HG03103 (cell line): Measurements from ENCODE around the gene EGFL8.

ENCODE experiments used
- ATAC-seq: cut with Tn5 transposase; IDR thresholded peaks from one replicate; pipeline ENCODE4 v1.9.1; 2021; ENCODE audit warnings: low read depth; ENCODE audit not compliant: unreplicated experiment

Gene EGFL8

DNA sequence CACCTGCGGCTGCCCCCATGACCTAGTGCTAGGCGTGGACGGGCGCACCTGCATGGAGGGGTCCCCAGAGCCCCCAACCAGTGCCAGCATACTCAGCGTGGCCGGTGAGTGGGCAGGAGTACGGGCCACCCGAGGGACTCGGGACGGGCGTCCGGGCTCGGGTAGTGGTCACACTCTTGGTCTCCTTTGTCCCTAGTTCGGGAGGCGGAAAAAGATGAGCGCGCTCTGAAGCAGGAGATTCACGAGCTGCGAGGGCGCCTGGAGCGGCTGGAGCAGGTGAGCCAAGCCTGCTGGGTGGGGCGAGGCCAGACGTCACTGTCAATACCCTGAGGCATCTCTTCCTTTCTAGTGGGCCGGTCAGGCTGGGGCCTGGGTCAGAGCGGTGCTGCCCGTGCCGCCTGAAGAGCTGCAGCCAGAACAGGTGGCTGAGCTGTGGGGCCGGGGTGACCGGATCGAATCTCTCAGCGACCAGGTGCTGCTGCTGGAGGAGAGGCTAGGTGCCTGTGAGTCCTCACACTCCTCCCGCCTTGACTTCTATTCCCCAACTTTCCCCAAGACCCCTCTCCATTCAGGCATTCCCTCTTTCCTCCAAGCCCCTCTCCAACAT lies 2.9 kb downstream of the EGFL8 start:
- no peak for ATAC-seq

DNA sequence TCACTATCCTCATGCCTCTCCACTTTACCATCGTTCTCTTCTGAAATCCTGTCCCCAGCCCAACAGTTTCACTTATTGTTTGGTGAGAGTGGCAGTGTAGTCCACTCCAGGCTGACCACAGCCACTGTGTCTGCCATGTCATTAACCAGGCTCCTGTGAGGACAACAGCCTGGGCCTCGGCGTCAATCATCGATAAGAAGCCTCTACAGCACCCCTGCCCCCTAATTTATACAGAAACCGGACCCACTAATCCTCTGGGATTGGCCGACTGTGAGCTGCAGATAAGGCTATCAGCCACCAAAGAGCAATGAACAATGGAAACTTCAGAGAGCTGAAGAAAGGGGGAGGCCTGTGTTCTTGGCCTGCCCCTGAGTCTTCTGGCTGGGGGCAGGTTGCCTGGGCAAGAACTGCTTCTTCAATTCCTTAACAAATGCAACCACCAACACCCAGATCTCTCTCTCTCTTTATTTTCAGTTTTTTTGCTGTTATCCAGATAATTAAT lies 3.4 kb downstream of the EGFL8 start:
- no peak for ATAC-seq

DNA sequence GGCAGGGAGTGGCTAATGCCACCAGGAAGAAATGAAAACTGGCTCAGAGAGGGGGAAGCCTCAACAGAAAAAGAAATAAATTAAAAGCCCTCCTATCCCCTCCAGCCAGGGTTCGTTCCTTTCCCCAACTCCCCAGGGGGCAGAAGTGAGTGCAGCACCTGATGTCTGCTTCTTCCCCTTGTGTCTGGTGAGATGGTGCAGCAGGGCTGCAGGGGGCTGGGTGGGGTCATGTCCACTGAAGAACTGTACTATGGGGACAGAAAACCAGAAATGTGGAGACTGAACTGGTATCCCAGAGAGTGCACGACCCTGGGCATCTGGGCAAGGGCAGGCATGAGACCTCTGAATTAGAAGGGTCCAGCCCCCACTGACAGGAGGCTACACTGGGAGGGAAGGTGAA lies 4.0 kb downstream of the EGFL8 start:
- ATAC-seq, result no peak

DNA sequence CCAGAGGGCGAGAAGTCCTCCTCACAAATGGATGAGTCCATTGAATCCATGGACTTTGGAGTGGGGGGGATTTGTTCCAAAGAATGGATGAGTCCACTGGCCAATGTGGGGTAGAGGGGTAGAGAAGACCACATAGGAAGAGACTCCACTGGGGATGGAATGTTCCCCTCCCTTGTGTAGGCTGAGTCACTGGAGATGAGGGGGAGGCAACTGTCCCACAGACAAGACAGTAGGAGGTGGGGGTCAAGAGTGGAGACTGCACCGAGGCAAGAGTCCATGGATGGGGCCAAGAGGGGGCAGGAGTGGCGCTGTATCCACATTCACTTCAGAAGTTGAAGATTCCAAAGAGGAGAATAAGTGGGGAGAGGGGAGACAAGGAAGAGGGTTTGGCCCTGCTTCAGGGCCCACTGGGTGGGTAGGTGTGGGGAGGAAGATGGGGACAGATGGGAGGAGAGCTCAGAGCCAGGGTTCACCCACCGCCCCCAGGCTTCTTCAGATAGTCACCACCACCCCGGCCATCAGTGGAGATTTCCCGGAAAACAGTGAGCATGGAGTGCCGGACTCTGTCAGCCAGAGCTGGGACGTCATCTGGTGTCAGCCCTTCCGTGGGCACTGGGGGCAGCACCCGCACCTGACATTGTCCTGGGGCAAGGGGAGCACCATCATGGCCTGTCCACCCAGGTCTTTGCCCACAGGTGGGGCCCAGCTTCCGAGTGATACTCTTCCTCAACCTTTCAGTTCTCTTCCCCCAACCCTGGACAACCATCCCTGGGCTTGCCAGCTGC lies 4.6 kb downstream of the EGFL8 start:
- ATAC-seq, result no peak

DNA sequence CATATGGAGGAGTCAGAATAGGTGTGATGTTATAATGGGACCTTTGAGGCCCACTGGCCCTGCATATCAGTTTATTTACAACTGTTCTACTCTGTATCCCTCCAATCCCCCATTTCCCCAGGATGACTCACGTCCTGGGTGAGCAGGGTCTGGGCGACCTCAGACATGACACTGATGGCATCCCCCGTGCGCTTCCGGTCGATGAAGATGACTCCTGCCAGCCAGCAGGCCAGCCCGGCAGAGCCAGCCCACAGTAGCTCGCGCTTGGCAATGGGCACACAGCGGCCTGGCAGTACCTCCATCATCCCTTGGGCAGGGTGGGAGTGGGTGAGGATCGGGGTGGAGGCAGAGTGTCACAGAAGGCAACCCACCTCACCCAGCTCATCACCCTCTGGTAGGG lies 5.9 kb downstream of the EGFL8 start:
- ATAC-seq, result no peak

DNA sequence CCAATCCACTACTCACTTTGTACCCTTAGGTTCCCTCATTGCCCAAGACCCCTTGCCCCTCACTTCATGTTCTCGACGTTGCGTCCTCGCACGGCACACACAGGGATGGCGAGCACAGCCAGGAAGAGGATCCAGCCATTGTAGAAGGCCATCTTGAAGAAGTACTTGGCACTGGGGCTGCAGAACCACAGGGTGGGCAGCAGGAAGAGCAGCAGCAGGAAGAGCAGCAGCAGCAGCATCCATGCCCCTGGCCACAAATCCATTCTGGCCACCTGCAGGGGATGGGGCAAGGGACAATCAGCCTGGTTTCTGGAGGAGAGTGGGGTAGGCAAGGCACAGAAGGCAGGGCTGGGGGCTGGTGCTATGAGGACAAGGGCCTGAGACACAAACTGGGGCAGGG lies 6.8 kb downstream of the EGFL8 start:
- no peak for ATAC-seq

DNA sequence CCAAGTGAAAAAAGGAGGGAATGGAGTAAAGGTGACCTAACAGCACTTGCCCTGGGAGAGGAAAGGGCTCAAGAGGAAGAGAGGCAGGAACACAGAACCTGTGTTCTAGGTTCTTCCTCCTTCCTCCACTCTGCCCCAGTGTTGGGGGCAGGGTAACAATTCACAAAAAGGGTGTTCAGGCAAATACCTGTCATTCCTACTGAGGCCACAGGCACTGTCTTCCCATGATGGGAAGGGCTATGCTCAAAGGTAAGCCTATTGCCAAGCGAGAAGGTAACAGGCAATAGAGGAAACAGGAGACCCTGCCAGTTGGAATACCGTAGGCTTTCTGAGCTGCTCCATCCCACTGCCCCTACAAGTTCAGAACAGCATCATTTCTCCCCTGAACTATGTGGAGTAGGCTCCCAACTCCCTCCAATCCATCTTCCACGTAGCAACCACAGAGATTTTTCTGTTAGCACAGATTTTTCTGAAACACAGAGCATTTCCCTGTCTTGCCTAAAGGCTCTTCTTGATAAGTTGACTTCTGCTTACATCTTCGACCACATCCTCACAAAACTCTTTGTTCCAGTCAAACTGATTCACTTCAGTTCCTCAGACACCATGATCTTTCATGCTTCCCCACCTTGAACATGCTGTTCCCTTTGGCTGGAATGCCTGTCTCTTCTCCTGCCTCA lies 8.8 kb downstream of the EGFL8 start:
- ATAC-seq, result no peak

DNA sequence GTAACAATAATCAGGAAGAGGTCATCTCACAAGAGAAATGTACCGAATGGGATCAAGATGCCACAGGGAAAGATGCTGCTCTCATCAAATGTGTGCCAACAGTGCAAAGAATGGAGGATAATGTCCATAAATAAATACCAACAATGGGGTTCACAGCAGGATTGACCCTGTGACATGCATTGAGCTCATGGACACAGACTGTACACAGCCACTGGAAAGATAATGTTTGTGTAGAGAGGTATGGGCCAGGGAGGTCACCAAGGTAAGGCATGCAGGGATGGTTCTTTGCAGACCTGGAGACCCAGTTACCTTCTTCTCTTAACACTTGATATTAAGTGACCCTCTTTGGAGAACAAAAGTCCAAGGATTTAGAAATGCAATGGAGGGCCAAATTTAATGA lies 10.0 kb downstream of the EGFL8 start:
- no peak for ATAC-seq

DNA sequence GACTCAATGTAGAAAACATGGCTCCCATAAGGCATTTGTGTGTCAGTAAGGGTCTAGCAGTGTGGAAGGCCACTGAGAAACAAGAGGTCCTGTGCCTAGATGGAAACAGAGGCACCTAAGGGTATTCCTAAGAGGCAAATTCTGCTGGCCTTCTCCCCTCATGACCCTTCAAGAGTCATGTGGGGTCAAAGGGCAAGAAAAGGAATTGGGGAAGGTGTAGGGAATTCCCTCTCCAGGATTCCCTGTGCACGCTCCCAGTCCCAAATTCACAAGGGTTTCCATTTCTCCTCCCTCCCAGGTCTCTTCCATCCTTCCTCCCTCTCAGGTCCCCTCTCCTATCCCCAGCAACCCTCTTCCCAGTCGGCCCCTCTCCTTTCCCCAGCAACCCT lies 10.9 kb downstream of the EGFL8 start:
- ATAC-seq, result no peak

DNA sequence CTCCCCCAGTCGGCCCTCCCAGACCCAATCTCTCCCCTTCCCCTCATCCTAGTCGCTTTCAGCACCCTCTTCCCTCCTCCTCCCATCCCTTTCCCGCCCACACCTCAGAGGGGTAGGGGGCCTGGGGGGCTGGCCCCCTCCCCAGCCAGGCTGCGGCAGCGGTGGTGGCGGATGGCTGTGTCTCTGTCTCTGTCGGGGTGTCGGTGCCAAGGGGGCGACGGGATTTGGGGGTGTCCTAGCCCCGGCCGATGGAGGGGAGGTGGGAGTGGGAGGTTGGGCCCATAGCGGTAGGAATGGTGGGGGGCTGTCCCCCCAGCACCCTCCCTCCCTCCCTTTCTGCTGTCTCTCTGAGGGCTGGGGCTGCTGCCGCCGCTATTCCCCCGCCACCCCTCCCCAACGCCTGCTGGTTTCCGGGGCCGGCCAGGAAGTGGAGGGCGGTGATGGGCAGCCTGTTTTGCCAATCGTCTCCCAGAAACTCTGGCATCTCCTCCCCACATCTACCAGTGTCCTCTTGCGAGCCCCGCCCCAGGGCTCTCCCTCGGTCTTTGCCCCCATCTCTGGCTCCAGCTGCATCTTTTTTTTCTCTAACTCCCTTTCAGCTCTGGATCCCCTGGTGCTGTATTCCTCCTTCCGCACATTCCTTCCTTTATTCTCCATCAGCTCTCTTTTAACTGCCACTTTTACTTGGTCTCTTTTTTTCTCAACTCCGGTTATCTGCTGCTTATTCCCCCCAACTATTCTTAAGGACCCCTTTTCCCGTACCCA lies 11.5 kb downstream of the EGFL8 start, which contains the start of gene AGPAT1:
TSS of gene AGPAT1 (minus strand) at position 374 of the 765 bp plus-strand sequence. CDS start 4,588 bp downstream, outside the sequence.
- peak; percentile 39 for ATAC-seq

DNA sequence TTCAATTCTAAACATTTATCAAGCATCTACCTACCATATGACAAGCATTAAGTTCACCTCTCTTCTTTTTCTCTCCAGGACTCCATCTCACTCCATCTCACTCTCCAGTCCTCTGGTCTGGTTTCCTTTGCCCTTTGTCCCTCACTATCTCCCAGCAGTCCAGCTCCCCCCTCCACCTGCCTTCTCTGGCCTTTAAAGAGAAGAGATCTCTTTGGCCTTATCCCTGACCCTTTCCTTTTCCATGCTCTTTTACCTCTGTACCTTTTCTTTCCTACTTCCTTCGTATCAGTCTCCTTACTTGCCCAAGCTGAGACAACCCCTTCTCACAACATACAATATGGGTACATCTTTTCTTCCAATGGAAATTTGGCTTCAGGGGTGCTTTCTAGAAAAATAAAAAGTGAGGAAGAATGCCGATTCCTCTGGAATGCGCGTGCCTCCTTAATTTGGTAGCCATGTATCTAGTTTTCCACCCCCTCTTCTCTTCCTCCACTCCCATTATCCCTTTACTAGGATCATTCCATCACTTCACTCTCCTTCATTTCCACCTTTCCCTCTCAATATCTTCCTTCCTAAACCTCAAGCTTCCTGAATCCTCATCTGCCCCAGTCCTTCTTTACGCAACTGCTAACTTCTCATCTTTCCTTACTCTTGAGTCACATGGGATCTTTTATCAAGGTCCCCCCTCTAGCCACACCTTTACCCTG lies 12.2 kb downstream of the EGFL8 start:
- ATAC-seq, result no peak

DNA sequence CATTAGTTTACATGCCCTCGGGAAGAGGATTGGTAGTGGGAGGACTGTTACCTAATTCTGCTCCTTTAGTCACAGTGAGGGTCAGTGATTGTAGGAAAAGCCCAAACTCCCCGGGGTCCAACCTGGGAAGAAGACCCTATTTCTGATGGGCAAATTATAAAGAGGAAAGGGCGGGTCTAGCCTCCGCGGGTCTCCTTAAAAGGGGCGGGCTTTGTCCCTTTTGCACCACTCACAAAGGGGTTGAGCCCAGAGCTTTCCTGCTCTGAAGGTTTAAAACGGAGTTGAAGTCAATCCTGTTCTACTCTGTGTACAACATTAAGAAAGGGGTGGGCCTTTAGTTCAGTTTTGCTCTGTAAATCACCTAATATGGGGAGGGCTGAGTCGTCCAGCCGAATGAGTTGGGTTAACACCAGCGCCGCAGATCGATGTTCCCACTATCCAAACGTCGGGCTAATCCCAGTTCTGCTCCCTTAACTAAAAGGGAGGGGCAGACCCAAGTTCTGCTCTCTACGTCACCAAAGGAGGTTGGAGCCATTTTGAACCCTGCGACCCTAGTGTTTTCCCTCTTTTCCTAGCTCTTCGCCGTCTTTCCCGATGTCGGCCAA lies 12.9 kb downstream of the EGFL8 start:
- ATAC-seq, result peak; percentile 13

DNA sequence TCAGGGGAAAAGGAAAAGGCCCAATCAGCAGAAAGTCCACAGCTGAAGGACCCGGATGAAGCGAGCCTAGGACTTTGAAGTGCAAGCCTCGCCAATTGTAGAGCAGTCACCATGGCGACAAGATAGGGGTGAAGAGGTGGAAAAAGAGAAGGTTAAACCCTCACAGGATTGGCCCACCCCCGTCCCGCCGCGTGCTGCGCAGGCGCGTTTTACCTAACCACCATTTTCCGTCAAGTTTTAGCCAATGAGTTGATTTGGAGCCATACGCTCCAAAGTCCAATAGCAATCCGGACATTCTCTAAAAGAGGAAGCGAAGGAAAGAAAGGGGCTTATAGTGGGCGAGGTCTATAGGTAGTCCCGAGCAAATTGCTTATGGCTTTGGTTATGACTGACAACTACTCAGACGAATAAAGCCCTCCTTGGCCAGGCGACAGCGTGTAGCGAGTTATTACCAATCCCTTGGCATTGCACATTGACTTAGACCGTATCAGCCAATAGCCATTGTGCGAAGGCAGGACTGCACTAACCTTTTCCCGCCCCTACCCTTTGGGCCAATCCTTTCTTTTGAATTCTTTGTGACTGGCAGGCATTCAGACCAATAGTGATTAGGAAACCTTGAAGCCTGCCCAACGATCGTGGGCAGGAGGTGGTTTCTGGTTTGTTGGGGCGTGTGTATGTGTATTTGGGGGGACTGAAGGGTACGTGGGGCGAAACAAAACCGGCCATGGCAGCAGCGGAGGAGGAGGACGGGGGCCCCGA lies 13.6 kb downstream of the EGFL8 start, which contains the start of gene RNF5:
TSS of gene RNF5 (plus strand) at position 618 of the 759 bp plus-strand sequence. CDS start at position 725, 107 bp downstream.
- ATAC-seq, result peak; percentile 67

DNA sequence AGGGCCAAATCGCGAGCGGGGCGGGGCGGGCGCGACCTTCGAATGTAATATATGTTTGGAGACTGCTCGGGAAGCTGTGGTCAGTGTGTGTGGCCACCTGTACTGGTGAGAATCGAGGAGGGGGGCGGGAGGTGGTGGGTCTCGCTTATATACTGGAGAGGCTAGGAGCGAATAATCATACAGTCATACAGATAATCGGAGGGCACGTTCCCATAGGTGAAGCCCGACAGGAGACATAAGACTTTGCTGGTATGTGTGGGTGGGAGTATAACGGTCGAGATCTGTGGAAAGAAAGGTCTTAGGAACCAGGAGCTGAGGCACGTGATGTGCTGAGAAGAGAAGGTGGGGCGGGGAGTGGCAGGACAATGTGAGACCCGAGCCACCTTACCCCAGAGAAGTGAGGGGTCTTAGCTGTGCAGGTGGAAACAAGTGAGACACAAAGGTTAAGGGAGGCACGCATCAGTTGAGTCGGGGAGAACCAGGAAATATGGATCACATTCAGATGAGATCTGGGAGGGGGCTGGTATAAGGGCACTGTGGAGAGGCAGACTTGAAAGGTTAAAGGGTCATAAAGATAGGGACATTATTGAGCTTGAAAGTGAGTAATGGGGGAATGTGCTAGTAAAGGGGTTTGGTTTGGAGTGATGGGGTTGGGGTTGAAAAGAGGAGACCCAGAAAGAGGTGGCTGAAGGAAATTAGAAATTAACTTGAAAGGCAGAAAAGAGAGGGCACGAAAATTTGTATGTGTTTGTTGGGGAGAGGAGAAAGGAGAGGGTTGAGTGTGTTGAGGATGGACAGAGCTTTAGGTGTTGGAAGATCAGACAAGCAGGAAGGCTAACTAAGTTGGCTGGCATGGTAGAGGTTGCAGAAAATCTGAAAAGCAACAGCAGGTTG lies 14.4 kb downstream of the EGFL8 start:
- no peak for ATAC-seq

DNA sequence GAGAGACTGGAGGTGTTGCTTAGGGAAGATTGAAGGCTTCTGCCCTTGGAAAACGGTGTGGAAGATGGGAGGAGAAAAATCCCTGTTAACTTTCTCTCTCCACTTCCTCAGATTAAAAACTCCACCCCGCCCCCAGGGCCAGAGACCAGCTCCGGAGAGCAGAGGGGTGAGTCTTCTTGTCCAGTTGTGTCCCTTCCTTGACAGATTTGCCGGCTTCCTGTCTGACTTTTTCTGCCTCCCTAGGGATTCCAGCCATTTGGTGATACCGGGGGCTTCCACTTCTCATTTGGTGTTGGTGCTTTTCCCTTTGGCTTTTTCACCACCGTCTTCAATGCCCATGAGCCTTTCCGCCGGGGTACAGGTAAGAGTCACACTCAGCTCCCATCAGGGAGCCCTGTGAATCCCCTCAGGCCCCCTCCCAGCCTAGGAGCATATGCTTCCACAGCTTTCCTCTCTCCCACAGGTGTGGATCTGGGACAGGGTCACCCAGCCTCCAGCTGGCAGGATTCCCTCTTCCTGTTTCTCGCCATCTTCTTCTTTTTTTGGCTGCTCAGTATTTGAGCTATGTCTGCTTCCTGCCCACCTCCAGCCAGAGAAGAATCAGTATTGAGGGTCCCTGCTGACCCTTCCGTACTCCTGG lies 15.5 kb downstream of the EGFL8 start:
- no peak for ATAC-seq

DNA sequence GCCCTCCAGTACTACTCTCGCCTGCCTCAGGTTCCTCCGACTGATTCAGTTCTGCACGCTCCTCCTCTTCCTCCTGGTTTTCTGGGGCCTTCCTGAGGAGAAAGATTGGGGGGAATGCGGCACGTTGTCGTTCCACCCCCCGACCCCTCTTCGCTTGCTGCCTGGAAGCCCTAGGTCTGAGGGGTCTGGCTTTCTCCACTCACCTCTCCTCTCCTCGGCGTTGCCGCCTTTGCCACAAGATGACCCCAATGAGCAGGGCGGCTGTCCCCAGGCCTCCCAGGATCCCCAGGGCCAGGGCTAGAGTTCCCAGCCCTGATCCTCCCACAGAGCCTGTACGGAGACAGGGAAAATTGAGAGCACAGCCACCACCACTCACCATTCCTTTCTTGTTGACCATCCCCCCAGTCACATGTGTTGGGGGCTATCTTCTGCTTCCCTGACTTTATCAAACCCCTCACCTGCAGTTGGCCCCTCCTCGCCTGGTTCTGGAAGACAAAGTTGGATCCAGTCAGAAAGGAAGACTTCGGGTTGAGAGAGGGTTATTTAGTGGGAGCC lies 16.8 kb downstream of the EGFL8 start:
- no peak for ATAC-seq

DNA sequence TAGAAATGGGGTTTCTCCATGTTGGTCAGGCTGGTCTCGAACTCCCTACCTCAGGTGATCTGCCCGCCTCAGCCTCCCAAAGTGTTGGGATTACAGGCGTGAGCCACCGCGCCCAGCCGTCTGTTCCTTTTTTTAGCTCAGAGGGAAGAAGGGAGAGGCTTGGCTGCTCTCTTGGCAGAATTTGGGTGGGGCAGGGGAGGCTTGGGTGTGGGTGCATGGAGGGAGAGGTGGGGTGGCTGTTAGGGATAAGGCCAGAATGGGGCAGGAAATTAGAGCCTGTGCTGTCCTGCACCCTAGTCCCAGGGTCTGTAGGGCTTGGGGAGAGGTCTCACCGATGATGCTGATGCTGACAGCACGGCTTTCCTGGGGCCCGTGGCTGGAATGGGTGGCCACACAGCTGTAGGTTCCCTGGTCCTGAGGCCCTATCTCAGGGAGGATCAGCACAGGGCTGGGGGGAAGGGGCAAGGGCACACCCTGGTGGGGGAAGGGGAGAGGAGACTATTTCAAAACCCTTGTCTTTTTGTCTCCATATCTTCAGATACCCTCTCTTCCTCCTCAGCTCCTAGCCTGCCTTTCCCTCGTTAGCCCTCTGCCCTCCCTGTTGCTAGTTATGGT lies 17.6 kb downstream of the EGFL8 start:
- ATAC-seq, result no peak
